PC-3 (cell line): ENCODE data around the gene ST6GAL1. TPM values are rescaled to one million over a fixed set of nuclear protein-coding genes. Genes with fewer than 3 reads are reported as not detected.

Experiments
- ATAC-seq: fragments of 200-7000 bp; cut with Tn5 transposase; 2 replicates; pipeline ENCODE4 v1.9.1; 2020; ENCODE audit warnings: mild to moderate bottlenecking, moderate library complexity
- BruUV-seq: library from RNA; stranded (reverse); fragments of 400-500 nt; replicated peaks from 2 replicates; lab custom pipeline; 2021; lab: Mats Ljungman, UMichigan
- CTCF ChIA-PET: fragments of 300-600 bp; sonication (Branson Sonifier 250); formaldehyde crosslinking; loops from one replicate; lab custom pipeline; 2022; ENCODE audit warnings: antibody characterized with exemption; lab: Charles Lee
- POLR2A ChIA-PET: fragments of 300-600 bp; sonication (Branson Sonifier 250); formaldehyde crosslinking; loops from one replicate; lab custom pipeline; 2022; ENCODE audit warnings: antibody characterized with exemption; ENCODE audit not compliant: unreplicated experiment; lab: Charles Lee
- DNase-seq: peaks from one replicate; pipeline ENCODE4 v3.0.0-alpha.2; 2015
- H2AFZ ChIP-seq: fragments of 300-600 bp; sonication (generic); 2 replicates; pipeline ENCODE4 v1.6.0; 2016; ENCODE audit warnings: antibody characterized with exemption, low read length
- H3F3A ChIP-seq: fragments of 300-600 bp; sonication (generic); one replicate; pipeline ENCODE4 v1.6.0; 2017; ENCODE audit warnings: antibody characterized with exemption, low read length, control low read depth, mild to moderate bottlenecking; ENCODE audit not compliant: unreplicated experiment
- H3K27ac ChIP-seq: fragments of 300-600 bp; sonication (generic); 2 replicates; pipeline ENCODE4 v1.5.1; 2016; ENCODE audit warnings: mild to moderate bottlenecking, low read length
- H3K27me3 ChIP-seq: fragments of 300-600 bp; sonication (generic); 2 replicates; pipeline ENCODE4 v1.6.1; 2016; ENCODE audit warnings: low read length, mixed read lengths
- H3K36me3 ChIP-seq: fragments of 300-600 bp; sonication (generic); 2 replicates; pipeline ENCODE4 v1.6.1; 2016; ENCODE audit warnings: low read depth, mixed run types, low read length, mixed read lengths
- H3K4me1 ChIP-seq: fragments of 300-600 bp; sonication (generic); 2 replicates; pipeline ENCODE4 v1.5.1; 2016; ENCODE audit warnings: low read length; ENCODE audit not compliant: insufficient read depth
- H3K4me2 ChIP-seq: fragments of 300-600 bp; sonication (generic); 2 replicates; pipeline ENCODE4 v1.6.0; 2016; ENCODE audit warnings: low read length
- H3K4me3 ChIP-seq: fragments of 300-600 bp; sonication (generic); 2 replicates; pipeline ENCODE4 v1.5.1; 2016; ENCODE audit warnings: mild to moderate bottlenecking, low read length, mixed read lengths
- H3K79me2 ChIP-seq: fragments of 300-600 bp; sonication (generic); 2 replicates; pipeline ENCODE4 v1.6.1; 2017; ENCODE audit warnings: low read length, mixed read lengths
- H3K9ac ChIP-seq: fragments of 300-600 bp; sonication (generic); 2 replicates; pipeline ENCODE4 v1.6.0; 2016; ENCODE audit warnings: mild to moderate bottlenecking, low read length
- H3K9me2 ChIP-seq: fragments of 300-600 bp; sonication (generic); replicated peaks from 2 replicates; pipeline ENCODE4 v1.6.1; 2016; ENCODE audit warnings: mixed run types, low read length, mixed read lengths
- H3K9me3 ChIP-seq: fragments of 300-600 bp; sonication (generic); 2 replicates; pipeline ENCODE4 v1.6.1; 2016; ENCODE audit warnings: low read length, mixed read lengths
- H4K20me1 ChIP-seq: fragments of 300-600 bp; sonication (generic); 2 replicates; pipeline ENCODE4 v1.6.1; 2016; ENCODE audit warnings: low read length, mixed read lengths
- EZH2 ChIP-seq: fragments of 300-600 bp; sonication (generic); IDR thresholded peaks from one replicate; pipeline ENCODE4 v1.6.1; 2017; ENCODE audit warnings: antibody characterized with exemption, mild to moderate bottlenecking, low read length; ENCODE audit not compliant: unreplicated experiment
- EZH2phosphoT487 ChIP-seq: fragments of 300-600 bp; sonication (generic); IDR thresholded peaks from 2 replicates; pipeline ENCODE4 v1.6.1; 2018; ENCODE audit warnings: mild to moderate bottlenecking, antibody characterized with exemption, low read length, borderline replicate concordance
- intact Hi-C: fragments of 100-400 bp; cut with micrococcal nuclease; formaldehyde crosslinking; loops from 2 replicates; pipeline ENCODE4 v1.9.0; 2023
- total RNA-seq: library from RNA; depleted of rRNA; stranded (reverse); fragments of >200 nt; gene quantifications from 2 replicates; pipeline ENCODE4 v1.2.3, GENCODE V29; 2014
- TF ChIP-seq, protein P1 (sequence below): fragments of 300-600 bp; sonication (generic); conservative IDR thresholded peaks from 2 replicates; pipeline ENCODE4 v1.5.1; 2017; ENCODE audit warnings: antibody characterized with exemption, low read depth, mild to moderate bottlenecking, low read length

Gene ST6GAL1
- total RNA-seq, 1 experiment from 2014 or later = 9.4 TPM

DNA sequence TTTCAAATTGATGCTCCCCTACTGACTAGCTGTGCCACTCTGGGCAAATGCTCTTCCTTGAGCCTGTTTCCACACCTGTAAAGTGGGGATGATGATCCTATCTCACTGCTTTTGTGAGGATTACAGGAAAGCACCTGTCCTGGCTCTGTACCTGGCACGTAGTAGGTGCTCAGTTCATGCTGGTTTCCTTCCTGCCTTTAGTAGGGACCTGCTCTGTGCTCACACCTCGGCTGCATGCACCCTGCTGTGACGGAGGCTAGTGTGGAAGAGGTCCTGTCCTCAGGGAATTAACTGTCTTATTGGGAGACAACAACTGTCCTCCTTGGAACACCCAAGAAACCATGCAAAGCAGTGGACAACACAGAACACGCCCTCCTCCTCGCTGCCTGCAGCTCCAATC lies 147.2 kb downstream of the ST6GAL1 start:
- Histone ChIP-seq H3K27ac (no peak overlapping the region), H3K4me3 (no peak overlapping the region), H4K20me1 (no peaks in the 10 kb centered on the region), H3K9me3 (no peaks in the 10 kb centered on the region), H3K4me2 (no peak overlapping the region), H3K9ac (no peak overlapping the region), H3K79me2 (no peaks in the 10 kb centered on the region), H3K36me3 (no peaks in the 10 kb centered on the region), H2AFZ (no peak overlapping the region), H3K27me3 (no peaks in the 10 kb centered on the region), H3K9me2 (no peaks in the 10 kb centered on the region), H3K4me1 (no peaks in the 10 kb centered on the region), H3F3A (no peaks in the 10 kb centered on the region)
- DNase-seq (no peak), ATAC-seq (no peak)
- no TSS peak for BruUV-seq
- TF ChIP-seq, protein P1, sequence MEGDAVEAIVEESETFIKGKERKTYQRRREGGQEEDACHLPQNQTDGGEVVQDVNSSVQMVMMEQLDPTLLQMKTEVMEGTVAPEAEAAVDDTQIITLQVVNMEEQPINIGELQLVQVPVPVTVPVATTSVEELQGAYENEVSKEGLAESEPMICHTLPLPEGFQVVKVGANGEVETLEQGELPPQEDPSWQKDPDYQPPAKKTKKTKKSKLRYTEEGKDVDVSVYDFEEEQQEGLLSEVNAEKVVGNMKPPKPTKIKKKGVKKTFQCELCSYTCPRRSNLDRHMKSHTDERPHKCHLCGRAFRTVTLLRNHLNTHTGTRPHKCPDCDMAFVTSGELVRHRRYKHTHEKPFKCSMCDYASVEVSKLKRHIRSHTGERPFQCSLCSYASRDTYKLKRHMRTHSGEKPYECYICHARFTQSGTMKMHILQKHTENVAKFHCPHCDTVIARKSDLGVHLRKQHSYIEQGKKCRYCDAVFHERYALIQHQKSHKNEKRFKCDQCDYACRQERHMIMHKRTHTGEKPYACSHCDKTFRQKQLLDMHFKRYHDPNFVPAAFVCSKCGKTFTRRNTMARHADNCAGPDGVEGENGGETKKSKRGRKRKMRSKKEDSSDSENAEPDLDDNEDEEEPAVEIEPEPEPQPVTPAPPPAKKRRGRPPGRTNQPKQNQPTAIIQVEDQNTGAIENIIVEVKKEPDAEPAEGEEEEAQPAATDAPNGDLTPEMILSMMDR = no peak
- TF ChIP-seq EZH2phosphoT487 = no peak
- no peak for TF ChIP-seq EZH2
- POLR2A ChIA-PET = no interaction called here
- CTCF ChIA-PET = no interaction called here
- intact Hi-C loops = no loop called here

DNA sequence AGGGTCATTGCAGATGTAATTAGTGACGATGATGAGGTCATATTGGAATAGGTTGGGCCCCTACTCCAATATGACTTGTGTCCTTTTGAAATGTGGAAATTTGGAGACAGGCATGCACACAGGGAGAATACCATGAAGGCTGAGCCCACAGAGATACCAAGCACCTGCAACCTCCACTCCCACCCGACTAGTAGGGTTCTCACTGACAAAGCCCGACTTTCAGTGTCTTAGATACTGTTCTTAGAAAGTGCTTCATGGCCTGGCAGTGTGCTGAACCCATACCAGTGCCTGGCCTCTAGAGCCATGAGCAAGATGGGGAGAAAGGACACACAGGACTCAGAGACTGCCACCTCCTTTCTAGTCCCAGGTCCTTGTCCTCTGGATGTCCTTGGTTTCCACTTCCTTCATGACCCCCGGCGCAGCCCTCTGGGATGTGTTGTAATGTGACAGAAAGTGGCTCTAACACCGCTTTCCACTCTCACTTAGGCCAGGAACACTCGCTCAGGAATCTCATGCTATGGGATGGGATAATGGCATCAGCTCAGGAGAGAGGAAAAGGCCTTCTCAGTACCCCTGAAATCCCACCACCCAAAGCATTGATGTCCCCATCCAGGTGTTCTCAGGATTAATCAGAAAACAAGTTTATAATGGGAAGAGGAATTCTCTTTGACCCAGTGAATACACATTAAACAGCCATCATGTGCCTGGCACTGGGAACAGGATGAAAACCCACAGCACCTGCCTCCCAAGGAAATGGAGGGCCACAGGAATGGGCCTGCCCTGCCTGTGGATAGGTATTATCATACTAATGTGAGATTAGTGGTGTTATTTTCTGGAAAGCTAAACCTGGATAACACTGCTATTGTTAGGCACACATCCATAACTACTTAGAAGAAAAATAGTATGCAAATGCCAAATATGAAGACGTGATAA lies 149.0 kb downstream of the ST6GAL1 start:
- H3F3A ChIP-seq = no peaks in the 10 kb centered on the region
- no peak overlapping the region for H3K27ac ChIP-seq
- no peaks in the 10 kb centered on the region for H3K27me3 ChIP-seq
- no peak overlapping the region for H3K9ac ChIP-seq
- no peaks in the 10 kb centered on the region for H3K36me3 ChIP-seq
- H3K4me1 ChIP-seq = no peaks in the 10 kb centered on the region
- no peak for ATAC-seq
- no peak for DNase-seq
- no peaks in the 10 kb centered on the region for H4K20me1 ChIP-seq
- H3K9me3 ChIP-seq = no peaks in the 10 kb centered on the region
- H3K79me2 ChIP-seq = no peaks in the 10 kb centered on the region
- intact Hi-C loops = no loop called here
- ChIA-PET CTCF (no interaction called here), POLR2A (no interaction called here)
- no TSS peak for BruUV-seq
- H3K4me3 ChIP-seq = no peak overlapping the region
- TF ChIP-seq EZH2phosphoT487 = no peak
- TF ChIP-seq EZH2 = no peak
- TF ChIP-seq, protein P1 = no peak
- H2AFZ ChIP-seq = no peak overlapping the region
- no peaks in the 10 kb centered on the region for H3K9me2 ChIP-seq
- no peak overlapping the region for H3K4me2 ChIP-seq
